SK-N-SH treated with all-trans-retinoic acid at 6 μM for 48 hours (cell line): ENCODE results near the gene CALHM4.

Experiments
- ATAC-seq: fragments of 200-7000 bp; cut with Tn5 transposase; 3 replicates; pipeline ENCODE4 v1.9.1; 2020; ENCODE audit warnings: mild to moderate bottlenecking, moderate library complexity
- ARNTL ChIP-seq: fragments of 450-650 bp; formaldehyde crosslinking; IDR thresholded peaks from 2 replicates; pipeline ENCODE4 v1.5.0; 2020; ENCODE audit warnings: low read depth, mild to moderate bottlenecking, moderate library complexity, borderline replicate concordance
- BACH2 ChIP-seq: fragments of 250-450 bp; sonication (Bioruptor Pico); IDR thresholded peaks from 2 replicates; pipeline ENCODE4 v1.9.0; 2021; ENCODE audit warnings: mild to moderate bottlenecking, borderline replicate concordance
- CREB5 ChIP-seq: fragments of 250-450 bp; sonication (Bioruptor Pico); IDR thresholded peaks from 2 replicates; pipeline ENCODE4 v1.5.1; 2020; ENCODE audit warnings: low read depth, mild to moderate bottlenecking, moderate library complexity
- CSDC2 ChIP-seq: fragments of 250-450 bp; sonication (Bioruptor Pico); IDR thresholded peaks from 2 replicates; pipeline ENCODE4 v1.5.0; 2020; ENCODE audit warnings: mild to moderate bottlenecking, moderate library complexity
- CSRNP3 ChIP-seq: fragments of 250-450 bp; sonication (Bioruptor Pico); IDR thresholded peaks from 2 replicates; pipeline ENCODE4 v1.5.1; 2021; ENCODE audit warnings: mild to moderate bottlenecking, moderate library complexity
- ESRRG ChIP-seq: fragments of 250-450 bp; sonication (Bioruptor Pico); IDR thresholded peaks from 2 replicates; pipeline ENCODE4 v1.6.1; 2021; ENCODE audit warnings: mild to moderate bottlenecking
- ISL1 ChIP-seq: fragments of 250-450 bp; sonication (Bioruptor Pico); IDR thresholded peaks from 2 replicates; pipeline ENCODE4 v2.1.2; 2022; ENCODE audit warnings: mild to moderate bottlenecking, moderate library complexity
- OSR1 ChIP-seq: fragments of 250-450 bp; sonication (Bioruptor Pico); IDR thresholded peaks from 2 replicates; pipeline ENCODE4 v1.8.0; 2022; ENCODE audit warnings: moderate library complexity, mild to moderate bottlenecking, inconsistent platforms
- PATZ1 ChIP-seq: fragments of 250-450 bp; sonication (Bioruptor Pico); IDR thresholded peaks from 2 replicates; pipeline ENCODE4 v1.8.0; 2020; ENCODE audit warnings: mild to moderate bottlenecking, moderate library complexity, borderline replicate concordance
- POU6F1 ChIP-seq: fragments of 250-450 bp; sonication (Bioruptor Pico); IDR thresholded peaks from 2 replicates; pipeline ENCODE4 v1.8.0; 2021; ENCODE audit warnings: low read depth, mild to moderate bottlenecking, moderate library complexity, borderline replicate concordance
- PPARA ChIP-seq: fragments of 250-450 bp; sonication (Bioruptor Pico); IDR thresholded peaks from 2 replicates; pipeline ENCODE4 v1.5.0; 2020; ENCODE audit warnings: mild to moderate bottlenecking, borderline replicate concordance
- RARB ChIP-seq: fragments of 250-450 bp; sonication (Bioruptor Pico); IDR thresholded peaks from 2 replicates; pipeline ENCODE4 v1.8.0; 2021; ENCODE audit warnings: mild to moderate bottlenecking, moderate library complexity
- SNAI2 ChIP-seq: fragments of 250-450 bp; sonication (Bioruptor Pico); IDR thresholded peaks from 2 replicates; pipeline ENCODE4 v1.5.0; 2020; ENCODE audit warnings: mild to moderate bottlenecking, moderate library complexity
- TCF4 ChIP-seq: fragments of 250-450 bp; sonication (Bioruptor Pico); IDR thresholded peaks from 2 replicates; pipeline ENCODE4 v1.8.0; 2021; ENCODE audit warnings: mild to moderate bottlenecking, moderate library complexity, borderline replicate concordance
- TSHZ2 ChIP-seq: fragments of 250-450 bp; sonication (Bioruptor Pico); IDR thresholded peaks from 2 replicates; pipeline ENCODE4 v1.5.0; 2020; ENCODE audit warnings: mild to moderate bottlenecking, moderate library complexity
- ZC3H10 ChIP-seq: fragments of 250-450 bp; sonication (Bioruptor Pico); IDR thresholded peaks from 2 replicates; pipeline ENCODE4 v1.5.1; 2021; ENCODE audit warnings: mild to moderate bottlenecking, moderate library complexity
- ZFP3 ChIP-seq: fragments of 250-450 bp; sonication (Bioruptor Pico); IDR thresholded peaks from 2 replicates; pipeline ENCODE4 v1.5.0; 2020; ENCODE audit warnings: mild to moderate bottlenecking, moderate library complexity
- ZFP30 ChIP-seq: fragments of 450-650 bp; formaldehyde crosslinking; IDR thresholded peaks from 2 replicates; pipeline ENCODE4 v1.5.0; 2022; ENCODE audit warnings: mild to moderate bottlenecking, moderate library complexity
- ZNF70 ChIP-seq: fragments of 450-650 bp; formaldehyde crosslinking; IDR thresholded peaks from 2 replicates; pipeline ENCODE4 v1.5.0; 2020; ENCODE audit warnings: mild to moderate bottlenecking, moderate library complexity
- ZNF8 ChIP-seq: fragments of 450-650 bp; formaldehyde crosslinking; IDR thresholded peaks from 2 replicates; pipeline ENCODE4 v1.5.0; 2020; ENCODE audit warnings: mild to moderate bottlenecking, moderate library complexity

CALHM4 gene

GRCh38 chr6:116568111-116568510 is 14.6 kb downstream of the CALHM4 start (continued):
- TF ChIP-seq OSR1 (CRISPR knock-in tag), result no peak
- TF ChIP-seq ZC3H10 (CRISPR knock-in tag), result no peak
- no peak for TF ChIP-seq RARB (CRISPR knock-in tag)

GRCh38 chr6:116568821-116569755 is 15.5 kb downstream of the CALHM4 start:
- no peak for ATAC-seq
- no peak for TF ChIP-seq ISL1 (CRISPR knock-in tag)
- no peak for TF ChIP-seq ZNF70 (CRISPR knock-in tag)
- TF ChIP-seq TSHZ2 (CRISPR knock-in tag), result no peak
- no peak for TF ChIP-seq BACH2 (CRISPR knock-in tag)
- TF ChIP-seq ZFP30, result no peak
- no peak for TF ChIP-seq TCF4 (CRISPR knock-in tag)
- no peak for TF ChIP-seq CREB5 (CRISPR knock-in tag)
- TF ChIP-seq RARB (CRISPR knock-in tag), result no peak
- no peak for TF ChIP-seq PATZ1 (CRISPR knock-in tag)
- TF ChIP-seq SNAI2, result no peak
- no peak for TF ChIP-seq ZC3H10 (CRISPR knock-in tag)
- no peak for TF ChIP-seq ZFP3 (CRISPR knock-in tag)
- TF ChIP-seq CSDC2, result no peak
- no peak for TF ChIP-seq CSRNP3 (CRISPR knock-in tag)
- TF ChIP-seq ESRRG (CRISPR knock-in tag), result no peak
- TF ChIP-seq ARNTL, result no peak
- TF ChIP-seq, all 23 proteins: peak for 0

GRCh38 chr6:116570856-116571682 is 17.5 kb downstream of the CALHM4 start, which contains the start of gene RWDD1:
RWDD1 (plus strand) TSS chr6:116571504; CDS start chr6:116571583, 79 bp downstream.
- peak; percentile 98 for ATAC-seq
- TF ChIP-seq POU6F1 (CRISPR knock-in tag), result no peak
- TF ChIP-seq ESRRG (CRISPR knock-in tag), result no peak
- TF ChIP-seq TSHZ2 (CRISPR knock-in tag), result no peak; the same call in 1 of the 2 replicates
- TF ChIP-seq ZNF8 (CRISPR knock-in tag), result no peak
- TF ChIP-seq PPARA (CRISPR knock-in tag), result no peak
- TF ChIP-seq ZFP30, result no peak
- TF ChIP-seq ZC3H10 (CRISPR knock-in tag), result no peak
- TF ChIP-seq TCF4 (CRISPR knock-in tag), result no peak
- no peak for TF ChIP-seq RARB (CRISPR knock-in tag)
- TF ChIP-seq ZNF70 (CRISPR knock-in tag), result no peak
- no peak for TF ChIP-seq OSR1 (CRISPR knock-in tag)
- no peak for TF ChIP-seq ARNTL
- TF ChIP-seq PATZ1 (CRISPR knock-in tag), result no peak
